Left ventricle myocardium inferior (tissue), 1 donor: Measurements from ENCODE around the gene PPM1M. TPM values are rescaled to one million over a fixed set of nuclear protein-coding genes. Genes with fewer than 3 reads are reported as not detected.

Experiments
- DNase-seq: peaks from one replicate; pipeline ENCODE4 v3.0.0-alpha.2; 2020
- H3K27ac ChIP-seq: fragments of 200-600 bp; replicated peaks from 2 replicates; pipeline ENCODE4 v1.8.0; 2021
- H3K27me3 ChIP-seq: fragments of 200-600 bp; 2 replicates; pipeline ENCODE4 v1.8.0; 2021; ENCODE audit warnings: low read depth
- H3K36me3 ChIP-seq: fragments of 200-600 bp; 2 replicates; pipeline ENCODE4 v1.8.0; 2021
- H3K4me1 ChIP-seq: fragments of 200-600 bp; 2 replicates; pipeline ENCODE4 v1.8.0; 2021
- H3K4me3 ChIP-seq: fragments of 200-600 bp; 2 replicates; pipeline ENCODE4 v1.8.0; 2021; ENCODE audit warnings: mild to moderate bottlenecking, moderate library complexity
- H3K9me3 ChIP-seq: fragments of 200-600 bp; replicated peaks from 2 replicates; pipeline ENCODE4 v1.8.0; 2021
- CTCF ChIP-seq: fragments of 200-600 bp; IDR thresholded peaks from 2 replicates; pipeline ENCODE4 v1.8.0; 2021; ENCODE audit warnings: antibody characterized with exemption, mild to moderate bottlenecking, borderline replicate concordance
- intact Hi-C: fragments of 100-400 bp; cut with micrococcal nuclease; formaldehyde crosslinking; loops from one replicate; pipeline ENCODE4 v1.11.0; 2022
- total RNA-seq: library from RNA; stranded (reverse); fragmentation: NEBNext Ultra II Directional; extraction: Animal tissue kit (Norgen Biotek cat#: 25700); gene quantifications from one replicate; pipeline ENCODE4 v1.2.1, GENCODE V29; 2021
- donor health status: DM: no; HTN: yes; CAD: no; lungs with severe emphysema.

The PPM1M gene
- total RNA-seq, 1 donor from 2014 or later: 9.2 TPM

- intact Hi-C loops: no loop called here
- Histone ChIP-seq H3K27me3 (no peaks in the 10 kb centered on the region), H3K9me3 (no peaks in the 10 kb centered on the region), H3K4me1 (peaks cover 16% of the 10 kb centered on the region), H3K4me3 (no peak overlapping the region), H3K27ac (no peak overlapping the region), H3K36me3 (peaks cover 32% of the 10 kb centered on the region)
- no peak for DNase-seq
- no peak for TF ChIP-seq CTCF
These were observed 48.1 kb downstream of the PPM1M start for GRCh38 chr3:52293491-52294319.

GRCh38 chr3:52294320-52295150 is 49.0 kb downstream of the PPM1M start:
- Histone ChIP-seq H3K9me3 (no peaks in the 10 kb centered on the region), H3K27me3 (no peaks in the 10 kb centered on the region), H3K4me3 (no peak overlapping the region), H3K36me3 (peaks cover 32% of the 10 kb centered on the region), H3K4me1 (peaks cover 17% of the 10 kb centered on the region), H3K27ac (no peak overlapping the region)
- intact Hi-C loops: no loop called here
- TF ChIP-seq CTCF: no peak
- no peak for DNase-seq

- no peak for DNase-seq
- Histone ChIP-seq H3K4me3 (no peak overlapping the region), H3K27ac (no peak overlapping the region), H3K36me3 (peaks cover 29% of the 10 kb centered on the region), H3K4me1 (peaks cover 28% of the 10 kb centered on the region), H3K27me3 (no peaks in the 10 kb centered on the region), H3K9me3 (no peaks in the 10 kb centered on the region)
- intact Hi-C loops: no loop called here
- no peak for TF ChIP-seq CTCF
These were observed 50.2 kb downstream of the PPM1M start for GRCh38 chr3:52295671-52296208.

- Histone ChIP-seq H3K27me3 (no peaks in the 10 kb centered on the region), H3K27ac (no peak overlapping the region), H3K36me3 (peaks cover 11% of the 10 kb centered on the region), H3K4me1 (peaks cover 28% of the 10 kb centered on the region), H3K9me3 (no peaks in the 10 kb centered on the region), H3K4me3 (no peak overlapping the region)
- no peak for DNase-seq
- no peak for TF ChIP-seq CTCF
- intact Hi-C loops: no loop called here
These were observed 51.9 kb downstream of the PPM1M start for GRCh38 chr3:52297242-52298148.
